GM13976 (cell line): ENCODE results near the gene PRKCSH.
A peak's percentile ranks its signal among the peaks of the same experiment; 100 is the strongest.
"Not testable (repeated sequence)": the region's sequence is repeated elsewhere in the genome, so short reads cannot be mapped to it uniquely, and the experiment has no call there.

Experiments used
- DNase-seq: peaks from one replicate; pipeline ENCODE4 v3.0.0; 2012; ENCODE audit warnings: low spot score
- in situ Hi-C: fragments of 300-500 bp; cut with MboI; formaldehyde crosslinking; loops from one replicate; pipeline ENCODE4 v1.12.0; 2022; ENCODE audit warnings: low sequenced_read_pairs, mixed read lengths, inconsistent platforms; ENCODE audit not compliant: unreplicated experiment
- TF ChIP-seq, protein P1 (sequence below): IDR thresholded peaks from 2 replicates; pipeline ENCODE4 v1.5.1; 2012; ENCODE audit warnings: borderline replicate concordance, mild to moderate bottlenecking; ENCODE audit not compliant: insufficient read depth; ENCODE audit errors: extremely low read depth, missing control alignments, control extremely low read depth

Gene PRKCSH

DNA sequence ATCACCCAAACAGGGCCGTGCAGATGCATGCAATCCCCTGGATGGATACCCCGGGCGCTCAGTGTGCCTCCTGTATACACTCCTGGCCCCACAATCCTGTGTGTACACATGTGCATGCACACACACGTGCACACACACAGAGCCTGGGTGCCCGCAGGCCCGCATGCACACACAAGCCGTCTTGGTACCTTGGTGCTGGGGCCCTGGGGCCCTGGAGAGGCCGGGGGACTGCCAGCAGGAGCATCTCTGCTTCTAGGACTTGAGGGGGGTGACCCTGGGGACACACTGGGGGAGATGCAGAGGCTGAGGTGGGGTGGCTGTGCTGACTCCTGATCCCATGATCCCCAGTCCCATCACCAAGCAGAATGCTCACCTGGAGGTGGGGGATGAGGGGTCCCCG, 35.8 kb upstream of the PRKCSH start:
- in situ Hi-C loops: no loop called here
- TF ChIP-seq, protein P1, sequence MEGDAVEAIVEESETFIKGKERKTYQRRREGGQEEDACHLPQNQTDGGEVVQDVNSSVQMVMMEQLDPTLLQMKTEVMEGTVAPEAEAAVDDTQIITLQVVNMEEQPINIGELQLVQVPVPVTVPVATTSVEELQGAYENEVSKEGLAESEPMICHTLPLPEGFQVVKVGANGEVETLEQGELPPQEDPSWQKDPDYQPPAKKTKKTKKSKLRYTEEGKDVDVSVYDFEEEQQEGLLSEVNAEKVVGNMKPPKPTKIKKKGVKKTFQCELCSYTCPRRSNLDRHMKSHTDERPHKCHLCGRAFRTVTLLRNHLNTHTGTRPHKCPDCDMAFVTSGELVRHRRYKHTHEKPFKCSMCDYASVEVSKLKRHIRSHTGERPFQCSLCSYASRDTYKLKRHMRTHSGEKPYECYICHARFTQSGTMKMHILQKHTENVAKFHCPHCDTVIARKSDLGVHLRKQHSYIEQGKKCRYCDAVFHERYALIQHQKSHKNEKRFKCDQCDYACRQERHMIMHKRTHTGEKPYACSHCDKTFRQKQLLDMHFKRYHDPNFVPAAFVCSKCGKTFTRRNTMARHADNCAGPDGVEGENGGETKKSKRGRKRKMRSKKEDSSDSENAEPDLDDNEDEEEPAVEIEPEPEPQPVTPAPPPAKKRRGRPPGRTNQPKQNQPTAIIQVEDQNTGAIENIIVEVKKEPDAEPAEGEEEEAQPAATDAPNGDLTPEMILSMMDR: no peak
- no peak for DNase-seq

- TF ChIP-seq, protein P1: no peak
- in situ Hi-C loops: no loop called here
- no peak for DNase-seq
Observed at GRCh38 chr19:11400798-11401197, 34.6 kb upstream of the PRKCSH start.

GRCh38 chr19:11401808-11402543, 33.5 kb upstream of the PRKCSH start:
- TF ChIP-seq, protein P1: no peak
- DNase-seq: peak; percentile 27
- in situ Hi-C loops: no loop called here

DNA sequence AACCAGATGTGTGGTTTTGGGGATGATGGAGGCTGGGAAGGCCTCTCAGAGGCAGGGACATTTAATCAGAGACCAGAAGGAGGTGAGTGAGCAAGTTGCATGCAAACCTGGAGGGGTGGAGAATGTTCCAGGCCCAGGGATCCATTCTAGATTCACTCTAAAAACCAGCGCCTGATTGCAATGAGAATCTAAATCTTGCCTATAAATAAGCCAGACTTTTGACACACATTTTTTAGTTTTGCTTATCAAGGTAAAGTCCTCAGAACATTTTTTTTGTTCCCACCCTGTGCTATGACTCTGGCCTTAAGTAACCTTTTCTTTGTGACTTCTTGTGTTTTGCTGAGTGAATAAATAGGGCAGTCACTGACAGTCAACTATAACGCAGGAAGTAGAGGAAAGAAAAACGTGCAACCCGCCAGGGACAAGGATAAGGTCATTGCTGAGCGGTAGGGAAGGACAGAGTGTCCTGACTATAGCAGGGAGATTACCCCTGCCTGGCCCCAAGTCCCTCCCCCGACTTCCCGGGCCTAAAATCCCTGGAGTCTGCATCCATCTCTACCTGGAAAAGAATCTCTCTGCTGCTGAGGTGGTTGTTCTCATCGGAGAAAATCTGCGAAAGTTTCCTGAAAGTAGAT, 30.7 kb upstream of the PRKCSH start:
- in situ Hi-C loops: no loop called here
- no peak for DNase-seq
- TF ChIP-seq, protein P1: no peak

DNA sequence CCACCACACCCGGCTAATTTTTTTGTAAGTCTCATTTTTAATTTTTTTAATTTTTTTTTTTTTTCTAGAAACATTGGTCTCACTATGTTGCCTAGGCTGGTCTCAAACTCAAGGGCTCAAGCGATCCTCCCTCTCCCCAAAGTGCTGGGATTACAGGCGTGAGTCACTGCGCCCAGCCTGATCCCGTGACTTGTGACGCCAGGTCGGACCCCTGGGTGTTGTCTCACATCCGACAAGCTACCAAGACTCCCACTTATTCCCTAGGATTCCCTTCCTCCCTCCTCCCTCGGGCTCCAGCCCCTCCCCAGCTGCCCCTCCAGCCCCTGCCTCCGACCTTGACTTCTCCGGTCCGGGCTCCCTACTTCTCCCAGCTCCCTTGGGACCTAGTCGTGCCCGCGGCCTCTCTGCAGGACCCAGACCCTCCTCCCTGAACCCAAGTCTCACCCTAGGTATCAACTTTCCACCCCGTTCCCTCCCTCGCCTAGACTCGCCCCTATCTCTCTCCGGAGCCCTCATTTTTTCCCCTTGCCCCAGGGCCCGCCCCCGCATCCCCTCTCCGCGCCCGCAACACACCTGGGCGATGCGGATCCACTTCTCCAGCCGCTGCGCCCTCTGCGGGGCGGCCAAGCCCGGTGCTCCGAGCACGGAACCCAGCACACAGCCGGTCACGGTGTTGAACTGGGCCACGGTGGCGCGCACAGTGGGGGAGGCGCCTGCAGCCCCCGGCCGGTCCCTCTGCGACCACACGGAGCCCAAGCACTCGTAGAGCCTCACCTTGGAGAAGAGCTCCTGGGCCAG, 29.4 kb upstream of the PRKCSH start:
- in situ Hi-C loops: no loop called here

DNA sequence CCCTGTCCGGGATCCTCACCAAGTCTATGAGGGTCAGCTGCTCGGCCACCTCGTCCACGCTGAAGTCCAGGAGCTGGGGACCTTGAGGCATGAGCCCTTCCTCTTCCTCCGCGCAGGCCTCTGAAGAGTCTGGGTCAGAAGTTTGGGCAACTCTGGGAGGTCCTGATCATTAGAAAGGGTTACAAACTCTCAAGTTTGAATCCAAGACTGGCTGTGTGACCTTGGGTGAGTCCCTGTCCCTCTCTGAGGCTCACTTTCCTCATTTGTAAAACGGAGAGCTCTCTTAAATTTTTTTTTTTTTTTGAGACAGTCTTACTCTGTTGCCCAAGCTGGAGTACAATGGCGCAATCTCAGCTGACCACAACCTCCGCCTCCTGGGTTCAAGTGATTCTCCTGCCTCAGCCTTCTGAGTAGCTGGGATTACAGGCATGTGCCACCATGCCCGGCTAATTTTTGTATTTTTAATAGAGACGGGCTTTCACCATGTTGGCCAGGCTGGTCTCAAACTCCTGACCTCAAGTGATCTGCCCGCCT, 28.7 kb upstream of the PRKCSH start:
- in situ Hi-C loops, DNase-seq: not testable (repeated sequence)

More for the DNA sequence above, 29.4 kb upstream of the PRKCSH start:
- peak; percentile 52 for DNase-seq
- TF ChIP-seq, protein P1: no peak

GRCh38 chr19:11408591-11408990, 26.8 kb upstream of the PRKCSH start:
- in situ Hi-C loops: no loop called here
- TF ChIP-seq, protein P1: no peak
- no peak for DNase-seq
